ENCODE data around the gene KLHL6. TPM values are rescaled to one million over a fixed set of nuclear protein-coding genes. Genes with fewer than 3 reads are reported as not detected.

The KLHL6 gene
- total RNA-seq, 1 experiment from 2014 or later: 0.11 TPM

DNA sequence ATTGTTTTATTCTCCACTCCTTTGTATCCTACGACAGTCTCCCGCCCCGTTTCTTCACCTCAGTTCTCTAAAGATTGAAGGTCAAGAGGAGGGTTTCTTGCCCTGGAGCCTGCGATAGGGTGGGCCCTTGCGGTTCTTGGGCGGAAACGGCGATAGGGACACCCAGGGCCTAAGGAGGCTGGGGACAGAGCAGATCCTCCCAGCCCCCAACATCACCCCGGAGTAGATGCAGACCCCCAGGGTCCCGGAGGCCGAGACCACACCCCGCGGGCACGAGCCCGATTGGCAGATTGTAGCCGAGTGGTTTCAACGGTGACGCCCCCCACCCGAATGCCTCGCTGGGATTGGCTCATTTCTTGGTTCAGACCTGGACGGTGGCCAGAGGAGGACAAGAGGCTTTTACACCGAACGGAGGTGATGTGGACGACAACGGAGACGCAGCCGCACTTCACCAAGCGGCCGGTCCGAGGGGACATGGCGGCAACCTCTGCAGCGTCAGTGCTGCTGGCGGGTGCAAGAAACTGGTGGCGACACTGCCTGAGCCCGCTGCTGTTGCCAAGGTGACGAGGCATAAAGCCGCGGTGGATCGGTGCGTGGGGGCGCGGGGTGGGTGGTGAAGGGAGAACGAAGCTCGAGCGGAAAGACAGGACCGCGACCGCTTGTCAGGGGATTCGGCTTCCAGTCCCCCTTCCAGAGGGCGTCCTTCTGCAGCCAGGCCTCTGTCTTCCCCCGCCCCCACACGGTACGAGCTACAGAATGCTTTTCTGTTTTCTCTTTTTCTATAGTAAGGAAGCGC lies 108.1 kb downstream of the KLHL6 start (continued):
- TF ChIP-seq, protein P1, sequence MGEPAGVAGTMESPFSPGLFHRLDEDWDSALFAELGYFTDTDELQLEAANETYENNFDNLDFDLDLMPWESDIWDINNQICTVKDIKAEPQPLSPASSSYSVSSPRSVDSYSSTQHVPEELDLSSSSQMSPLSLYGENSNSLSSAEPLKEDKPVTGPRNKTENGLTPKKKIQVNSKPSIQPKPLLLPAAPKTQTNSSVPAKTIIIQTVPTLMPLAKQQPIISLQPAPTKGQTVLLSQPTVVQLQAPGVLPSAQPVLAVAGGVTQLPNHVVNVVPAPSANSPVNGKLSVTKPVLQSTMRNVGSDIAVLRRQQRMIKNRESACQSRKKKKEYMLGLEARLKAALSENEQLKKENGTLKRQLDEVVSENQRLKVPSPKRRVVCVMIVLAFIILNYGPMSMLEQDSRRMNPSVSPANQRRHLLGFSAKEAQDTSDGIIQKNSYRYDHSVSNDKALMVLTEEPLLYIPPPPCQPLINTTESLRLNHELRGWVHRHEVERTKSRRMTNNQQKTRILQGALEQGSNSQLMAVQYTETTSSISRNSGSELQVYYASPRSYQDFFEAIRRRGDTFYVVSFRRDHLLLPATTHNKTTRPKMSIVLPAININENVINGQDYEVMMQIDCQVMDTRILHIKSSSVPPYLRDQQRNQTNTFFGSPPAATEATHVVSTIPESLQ (CRISPR knock-in tag; IDR thresholded peaks at IDR 0.05): no peak
- TF ChIP-seq NFE2L1 (CRISPR knock-in tag; IDR thresholded peaks at IDR 0.05) (peak; percentile 78), FOXJ3 (CRISPR knock-in tag; IDR thresholded peaks at IDR 0.05; ENCODE audit: borderline replicate concordance) (no peak), CREM (CRISPR knock-in tag; IDR thresholded peaks at IDR 0.05) (peak; percentile 87), MYBL2 (CRISPR knock-in tag; IDR thresholded peaks at IDR 0.05) (peak; percentile 91), TEAD1 (CRISPR knock-in tag; IDR thresholded peaks at IDR 0.05) (peak; percentile 80; the same call in 1 of the 2 replicates), ZNF138 (CRISPR knock-in tag; conservative IDR thresholded peaks at IDR 0.05) (no peak; the same call in 1 of the 2 replicates), NFATC4 (CRISPR knock-in tag; IDR thresholded peaks at IDR 0.05) (no peak), ELF4 (CRISPR knock-in tag; IDR thresholded peaks at IDR 0.05; ENCODE audit: low read depth) (no peak), OVOL2 (CRISPR knock-in tag; IDR thresholded peaks at IDR 0.05; ENCODE audit: borderline replicate concordance) (no peak), STAT6 (CRISPR knock-in tag; conservative IDR thresholded peaks at IDR 0.05; ENCODE audit: low read depth) (no peak), MAX (CRISPR knock-in tag; IDR thresholded peaks at IDR 0.05) (peak; percentile 88), NR1H2 (CRISPR knock-in tag; IDR thresholded peaks at IDR 0.05) (no peak), ZBTB21 (CRISPR knock-in tag; IDR thresholded peaks at IDR 0.05; ENCODE audit: borderline replicate concordance) (0 out of 2 replicates have a peak, but pooled peaks have one; percentile 77), IRF2 (CRISPR knock-in tag; IDR thresholded peaks at IDR 0.05; ENCODE audit: borderline replicate concordance, low read depth) (no peak), RORB (CRISPR knock-in tag; IDR thresholded peaks at IDR 0.05) (no peak), GRHL2 (CRISPR knock-in tag; IDR thresholded peaks at IDR 0.05; ENCODE audit: insufficient replicate concordance, severe bottlenecking) (no peak), TEAD4 (CRISPR knock-in tag; IDR thresholded peaks at IDR 0.05) (no peak), IRF1 (CRISPR knock-in tag; IDR thresholded peaks at IDR 0.05) (0 out of 2 replicates have a peak, but pooled peaks have one; percentile 67), NR2C2 (CRISPR knock-in tag; IDR thresholded peaks at IDR 0.05) (no peak), ETV6 (CRISPR knock-in tag; IDR thresholded peaks at IDR 0.05) (no peak; the same call in 1 of the 2 replicates), KAT7 (CRISPR knock-in tag; IDR thresholded peaks at IDR 0.05; ENCODE audit: borderline replicate concordance) (peak; percentile 95), ZNF671 (CRISPR knock-in tag; IDR thresholded peaks at IDR 0.05) (no peak)
- TF ChIP-seq, protein P2, sequence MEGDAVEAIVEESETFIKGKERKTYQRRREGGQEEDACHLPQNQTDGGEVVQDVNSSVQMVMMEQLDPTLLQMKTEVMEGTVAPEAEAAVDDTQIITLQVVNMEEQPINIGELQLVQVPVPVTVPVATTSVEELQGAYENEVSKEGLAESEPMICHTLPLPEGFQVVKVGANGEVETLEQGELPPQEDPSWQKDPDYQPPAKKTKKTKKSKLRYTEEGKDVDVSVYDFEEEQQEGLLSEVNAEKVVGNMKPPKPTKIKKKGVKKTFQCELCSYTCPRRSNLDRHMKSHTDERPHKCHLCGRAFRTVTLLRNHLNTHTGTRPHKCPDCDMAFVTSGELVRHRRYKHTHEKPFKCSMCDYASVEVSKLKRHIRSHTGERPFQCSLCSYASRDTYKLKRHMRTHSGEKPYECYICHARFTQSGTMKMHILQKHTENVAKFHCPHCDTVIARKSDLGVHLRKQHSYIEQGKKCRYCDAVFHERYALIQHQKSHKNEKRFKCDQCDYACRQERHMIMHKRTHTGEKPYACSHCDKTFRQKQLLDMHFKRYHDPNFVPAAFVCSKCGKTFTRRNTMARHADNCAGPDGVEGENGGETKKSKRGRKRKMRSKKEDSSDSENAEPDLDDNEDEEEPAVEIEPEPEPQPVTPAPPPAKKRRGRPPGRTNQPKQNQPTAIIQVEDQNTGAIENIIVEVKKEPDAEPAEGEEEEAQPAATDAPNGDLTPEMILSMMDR (IDR thresholded peaks at IDR 0.05): no peak
- TF ChIP-seq, protein P3, sequence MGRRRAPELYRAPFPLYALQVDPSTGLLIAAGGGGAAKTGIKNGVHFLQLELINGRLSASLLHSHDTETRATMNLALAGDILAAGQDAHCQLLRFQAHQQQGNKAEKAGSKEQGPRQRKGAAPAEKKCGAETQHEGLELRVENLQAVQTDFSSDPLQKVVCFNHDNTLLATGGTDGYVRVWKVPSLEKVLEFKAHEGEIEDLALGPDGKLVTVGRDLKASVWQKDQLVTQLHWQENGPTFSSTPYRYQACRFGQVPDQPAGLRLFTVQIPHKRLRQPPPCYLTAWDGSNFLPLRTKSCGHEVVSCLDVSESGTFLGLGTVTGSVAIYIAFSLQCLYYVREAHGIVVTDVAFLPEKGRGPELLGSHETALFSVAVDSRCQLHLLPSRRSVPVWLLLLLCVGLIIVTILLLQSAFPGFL (CRISPR knock-in tag; IDR thresholded peaks at IDR 0.05; ENCODE audit: borderline replicate concordance): no peak
- TF ChIP-seq, protein P4, sequence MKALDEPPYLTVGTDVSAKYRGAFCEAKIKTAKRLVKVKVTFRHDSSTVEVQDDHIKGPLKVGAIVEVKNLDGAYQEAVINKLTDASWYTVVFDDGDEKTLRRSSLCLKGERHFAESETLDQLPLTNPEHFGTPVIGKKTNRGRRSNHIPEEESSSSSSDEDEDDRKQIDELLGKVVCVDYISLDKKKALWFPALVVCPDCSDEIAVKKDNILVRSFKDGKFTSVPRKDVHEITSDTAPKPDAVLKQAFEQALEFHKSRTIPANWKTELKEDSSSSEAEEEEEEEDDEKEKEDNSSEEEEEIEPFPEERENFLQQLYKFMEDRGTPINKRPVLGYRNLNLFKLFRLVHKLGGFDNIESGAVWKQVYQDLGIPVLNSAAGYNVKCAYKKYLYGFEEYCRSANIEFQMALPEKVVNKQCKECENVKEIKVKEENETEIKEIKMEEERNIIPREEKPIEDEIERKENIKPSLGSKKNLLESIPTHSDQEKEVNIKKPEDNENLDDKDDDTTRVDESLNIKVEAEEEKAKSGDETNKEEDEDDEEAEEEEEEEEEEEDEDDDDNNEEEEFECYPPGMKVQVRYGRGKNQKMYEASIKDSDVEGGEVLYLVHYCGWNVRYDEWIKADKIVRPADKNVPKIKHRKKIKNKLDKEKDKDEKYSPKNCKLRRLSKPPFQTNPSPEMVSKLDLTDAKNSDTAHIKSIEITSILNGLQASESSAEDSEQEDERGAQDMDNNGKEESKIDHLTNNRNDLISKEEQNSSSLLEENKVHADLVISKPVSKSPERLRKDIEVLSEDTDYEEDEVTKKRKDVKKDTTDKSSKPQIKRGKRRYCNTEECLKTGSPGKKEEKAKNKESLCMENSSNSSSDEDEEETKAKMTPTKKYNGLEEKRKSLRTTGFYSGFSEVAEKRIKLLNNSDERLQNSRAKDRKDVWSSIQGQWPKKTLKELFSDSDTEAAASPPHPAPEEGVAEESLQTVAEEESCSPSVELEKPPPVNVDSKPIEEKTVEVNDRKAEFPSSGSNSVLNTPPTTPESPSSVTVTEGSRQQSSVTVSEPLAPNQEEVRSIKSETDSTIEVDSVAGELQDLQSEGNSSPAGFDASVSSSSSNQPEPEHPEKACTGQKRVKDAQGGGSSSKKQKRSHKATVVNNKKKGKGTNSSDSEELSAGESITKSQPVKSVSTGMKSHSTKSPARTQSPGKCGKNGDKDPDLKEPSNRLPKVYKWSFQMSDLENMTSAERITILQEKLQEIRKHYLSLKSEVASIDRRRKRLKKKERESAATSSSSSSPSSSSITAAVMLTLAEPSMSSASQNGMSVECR (CRISPR knock-in tag; IDR thresholded peaks at IDR 0.05; ENCODE audit: borderline replicate concordance): peak; percentile 79; the same call in 1 of the 2 replicates
